Loucy (cell line): ENCODE data around the gene TBX1.

Experiments used
- EZH2phosphoT487 ChIP-seq: fragments of 200-600 bp; IDR thresholded peaks from 2 replicates; pipeline ENCODE4 v1.6.1; 2018; ENCODE audit warnings: antibody characterized with exemption, mild to moderate bottlenecking, moderate library complexity, borderline replicate concordance
- TF ChIP-seq, protein P1 (sequence below): fragments of 200-600 bp; sonication (generic); conservative IDR thresholded peaks from 2 replicates; pipeline ENCODE4 v1.5.1; 2014; ENCODE audit warnings: mild to moderate bottlenecking, antibody characterized with exemption, low read length

GRCh38 chr22:19786959-19787848 lies 26.6 kb downstream of the TBX1 start:
- TF ChIP-seq, protein P1, sequence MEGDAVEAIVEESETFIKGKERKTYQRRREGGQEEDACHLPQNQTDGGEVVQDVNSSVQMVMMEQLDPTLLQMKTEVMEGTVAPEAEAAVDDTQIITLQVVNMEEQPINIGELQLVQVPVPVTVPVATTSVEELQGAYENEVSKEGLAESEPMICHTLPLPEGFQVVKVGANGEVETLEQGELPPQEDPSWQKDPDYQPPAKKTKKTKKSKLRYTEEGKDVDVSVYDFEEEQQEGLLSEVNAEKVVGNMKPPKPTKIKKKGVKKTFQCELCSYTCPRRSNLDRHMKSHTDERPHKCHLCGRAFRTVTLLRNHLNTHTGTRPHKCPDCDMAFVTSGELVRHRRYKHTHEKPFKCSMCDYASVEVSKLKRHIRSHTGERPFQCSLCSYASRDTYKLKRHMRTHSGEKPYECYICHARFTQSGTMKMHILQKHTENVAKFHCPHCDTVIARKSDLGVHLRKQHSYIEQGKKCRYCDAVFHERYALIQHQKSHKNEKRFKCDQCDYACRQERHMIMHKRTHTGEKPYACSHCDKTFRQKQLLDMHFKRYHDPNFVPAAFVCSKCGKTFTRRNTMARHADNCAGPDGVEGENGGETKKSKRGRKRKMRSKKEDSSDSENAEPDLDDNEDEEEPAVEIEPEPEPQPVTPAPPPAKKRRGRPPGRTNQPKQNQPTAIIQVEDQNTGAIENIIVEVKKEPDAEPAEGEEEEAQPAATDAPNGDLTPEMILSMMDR = no peak
- TF ChIP-seq EZH2phosphoT487 = no peak
